Kidney epithelial cell (primary cell): ENCODE results near the gene TBC1D22A. TPM values are rescaled to one million over a fixed set of nuclear protein-coding genes. Genes with fewer than 3 reads are reported as not detected.

Experiments
- DNase-seq: peaks from one replicate; pipeline ENCODE4 v3.0.0-alpha.2; 2010; ENCODE audit warnings: low read depth
- H3K27me3 ChIP-seq: 2 replicates; pipeline ENCODE4 v1.6.0; 2011; ENCODE audit warnings: low read length; ENCODE audit not compliant: control insufficient read depth, insufficient read depth
- H3K36me3 ChIP-seq: 2 replicates; pipeline ENCODE4 v1.5.1; 2011; ENCODE audit warnings: low read length; ENCODE audit not compliant: control insufficient read depth, insufficient read depth
- H3K4me3 ChIP-seq: 2 replicates; pipeline ENCODE4 v1.5.1; 2011; ENCODE audit warnings: low read depth, mild to moderate bottlenecking, control low read depth, low read length
- total RNA-seq: library from RNA; depleted of rRNA; stranded (reverse); fragments of >200 nt; gene quantifications from 2 replicates; pipeline ENCODE4 v1.2.3, GENCODE V29; 2015
- TF ChIP-seq, protein P1 (sequence below): IDR thresholded peaks from 2 replicates; pipeline ENCODE4 v1.5.1; 2011; ENCODE audit warnings: mild to moderate bottlenecking, moderate library complexity, low read length, control low read depth, inconsistent platforms; ENCODE audit not compliant: insufficient read depth, poor library complexity, severe bottlenecking

Gene TBC1D22A
- total RNA-seq, 1 donor from 2014 or later = 25.7 TPM

- DNase-seq = no peak
- Histone ChIP-seq H3K4me3 (no peak overlapping the region), H3K36me3 (no peaks in the 10 kb centered on the region), H3K27me3 (no peaks in the 10 kb centered on the region)
- TF ChIP-seq, protein P1, sequence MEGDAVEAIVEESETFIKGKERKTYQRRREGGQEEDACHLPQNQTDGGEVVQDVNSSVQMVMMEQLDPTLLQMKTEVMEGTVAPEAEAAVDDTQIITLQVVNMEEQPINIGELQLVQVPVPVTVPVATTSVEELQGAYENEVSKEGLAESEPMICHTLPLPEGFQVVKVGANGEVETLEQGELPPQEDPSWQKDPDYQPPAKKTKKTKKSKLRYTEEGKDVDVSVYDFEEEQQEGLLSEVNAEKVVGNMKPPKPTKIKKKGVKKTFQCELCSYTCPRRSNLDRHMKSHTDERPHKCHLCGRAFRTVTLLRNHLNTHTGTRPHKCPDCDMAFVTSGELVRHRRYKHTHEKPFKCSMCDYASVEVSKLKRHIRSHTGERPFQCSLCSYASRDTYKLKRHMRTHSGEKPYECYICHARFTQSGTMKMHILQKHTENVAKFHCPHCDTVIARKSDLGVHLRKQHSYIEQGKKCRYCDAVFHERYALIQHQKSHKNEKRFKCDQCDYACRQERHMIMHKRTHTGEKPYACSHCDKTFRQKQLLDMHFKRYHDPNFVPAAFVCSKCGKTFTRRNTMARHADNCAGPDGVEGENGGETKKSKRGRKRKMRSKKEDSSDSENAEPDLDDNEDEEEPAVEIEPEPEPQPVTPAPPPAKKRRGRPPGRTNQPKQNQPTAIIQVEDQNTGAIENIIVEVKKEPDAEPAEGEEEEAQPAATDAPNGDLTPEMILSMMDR = no peak
These were observed 370.9 kb downstream of the TBC1D22A start for GRCh38 chr22:47133061-47133969.

DNA sequence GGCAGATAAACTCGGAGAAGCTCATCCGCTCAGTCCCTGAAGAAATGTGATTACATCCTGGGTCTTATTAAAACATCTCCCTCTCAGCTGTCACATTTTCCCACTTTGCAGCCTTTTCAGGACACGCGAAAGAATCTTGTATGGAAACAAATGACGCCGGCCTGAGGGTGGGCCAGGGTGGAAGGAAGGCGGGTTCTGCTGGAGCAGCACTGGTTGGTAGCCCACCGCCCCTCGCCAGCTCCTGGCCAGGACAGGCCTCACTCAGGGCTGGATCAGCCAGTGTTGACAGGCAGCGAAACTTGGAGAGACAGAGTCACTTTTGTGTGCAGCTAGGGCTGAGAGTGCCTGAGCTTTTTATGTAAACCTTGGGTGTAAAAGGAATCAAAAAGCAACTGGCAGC lies 371.8 kb downstream of the TBC1D22A start:
- Histone ChIP-seq H3K36me3 (no peaks in the 10 kb centered on the region), H3K4me3 (no peak overlapping the region), H3K27me3 (no peaks in the 10 kb centered on the region)
- DNase-seq = no peak
- TF ChIP-seq, protein P1 = no peak

- no peaks in the 10 kb centered on the region for H3K27me3 ChIP-seq
- H3K4me3 ChIP-seq = no peak overlapping the region
- DNase-seq = no peak
- TF ChIP-seq, protein P1 = no peak
- H3K36me3 ChIP-seq = no peaks in the 10 kb centered on the region
These were observed 372.9 kb downstream of the TBC1D22A start for GRCh38 chr22:47135338-47135737.

DNA sequence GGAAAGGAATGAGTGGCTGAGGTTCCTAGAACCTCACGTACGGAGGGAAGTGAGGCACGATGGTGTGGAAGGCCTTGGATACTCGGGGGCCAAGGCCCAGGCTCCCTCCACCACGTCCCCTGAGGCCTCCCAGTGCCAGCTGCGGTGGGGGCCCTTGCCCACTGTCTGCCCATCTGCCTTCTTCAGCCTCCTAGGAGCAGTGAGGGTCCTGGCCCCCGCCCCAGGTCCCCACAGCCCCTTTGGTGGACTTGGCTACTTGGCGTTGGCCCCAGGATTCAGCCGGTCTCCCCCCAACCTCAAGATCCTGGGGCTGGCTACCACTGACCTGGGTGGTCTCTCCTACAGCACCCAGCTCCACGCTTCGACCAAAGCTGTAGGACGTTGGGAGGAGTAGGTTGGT lies 373.6 kb downstream of the TBC1D22A start:
- TF ChIP-seq, protein P1 = no peak
- Histone ChIP-seq H3K27me3 (no peaks in the 10 kb centered on the region), H3K4me3 (no peak overlapping the region), H3K36me3 (no peaks in the 10 kb centered on the region)
- DNase-seq = no peak

- Histone ChIP-seq H3K4me3 (no peak overlapping the region), H3K27me3 (no peaks in the 10 kb centered on the region), H3K36me3 (no peaks in the 10 kb centered on the region)
- TF ChIP-seq, protein P1 = no peak
- no peak for DNase-seq
These were observed 374.2 kb downstream of the TBC1D22A start for GRCh38 chr22:47136671-47137070.
